ENCODE results near the gene MTUS2. TPM values are rescaled to one million over a fixed set of nuclear protein-coding genes. Genes with fewer than 3 reads are reported as not detected.

The MTUS2 gene
- total and polyA plus RNA-seq, 2 donors from 2014 or later, result 0.06 to 0.22 TPM

DNA sequence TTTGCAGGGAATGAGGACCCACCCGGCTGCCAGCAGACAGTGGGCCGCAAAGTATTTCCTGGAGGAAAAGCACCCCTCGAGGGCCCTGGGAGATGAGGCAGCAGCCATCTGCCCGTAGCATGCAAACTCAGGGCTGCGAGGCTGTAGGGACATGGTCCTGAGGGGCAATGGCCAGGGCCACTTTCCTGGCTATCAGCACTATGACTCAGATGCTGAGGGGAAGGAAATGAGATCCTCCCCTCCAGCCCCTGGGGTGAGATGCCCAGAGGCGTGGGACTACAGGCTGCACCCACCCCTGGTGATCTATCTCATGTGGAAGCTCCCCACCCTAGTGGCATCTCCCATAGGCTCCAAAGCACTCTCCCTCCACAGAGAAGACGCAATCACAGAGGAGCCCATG, 695.2 kb downstream of the MTUS2 start:
- Histone ChIP-seq H3K9me3 (ENCODE audit: control insufficient read depth in 2 of 3, insufficient read depth in 1 of 3, low read length in 3 of 3) (no peaks in the 10 kb centered on the region), H3K27me3 (ENCODE audit: control insufficient read depth, insufficient read depth, low read length) (no peaks in the 10 kb centered on the region), H3K36me3 (ENCODE audit: control insufficient read depth in 2 of 3, insufficient read depth in 3 of 3, low read length in 3 of 3) (no peaks in the 10 kb centered on the region), H3K4me1 (ENCODE audit: control insufficient read depth in 2 of 3, insufficient read depth in 2 of 3, low read depth in 1 of 3, low read length in 3 of 3) (no peaks in the 10 kb centered on the region), H3K27ac (ENCODE audit: low read depth in 2 of 2, low read length in 2 of 2) (no peak overlapping the region), H3K4me3 (ENCODE audit: low read length in 3 of 3) (no peak overlapping the region), H3K9ac (ENCODE audit: low read length in 3 of 3) (no peak overlapping the region)
- intact Hi-C loops (cut with DNase I), result no loop called here
- TF ChIP-seq, protein P1, sequence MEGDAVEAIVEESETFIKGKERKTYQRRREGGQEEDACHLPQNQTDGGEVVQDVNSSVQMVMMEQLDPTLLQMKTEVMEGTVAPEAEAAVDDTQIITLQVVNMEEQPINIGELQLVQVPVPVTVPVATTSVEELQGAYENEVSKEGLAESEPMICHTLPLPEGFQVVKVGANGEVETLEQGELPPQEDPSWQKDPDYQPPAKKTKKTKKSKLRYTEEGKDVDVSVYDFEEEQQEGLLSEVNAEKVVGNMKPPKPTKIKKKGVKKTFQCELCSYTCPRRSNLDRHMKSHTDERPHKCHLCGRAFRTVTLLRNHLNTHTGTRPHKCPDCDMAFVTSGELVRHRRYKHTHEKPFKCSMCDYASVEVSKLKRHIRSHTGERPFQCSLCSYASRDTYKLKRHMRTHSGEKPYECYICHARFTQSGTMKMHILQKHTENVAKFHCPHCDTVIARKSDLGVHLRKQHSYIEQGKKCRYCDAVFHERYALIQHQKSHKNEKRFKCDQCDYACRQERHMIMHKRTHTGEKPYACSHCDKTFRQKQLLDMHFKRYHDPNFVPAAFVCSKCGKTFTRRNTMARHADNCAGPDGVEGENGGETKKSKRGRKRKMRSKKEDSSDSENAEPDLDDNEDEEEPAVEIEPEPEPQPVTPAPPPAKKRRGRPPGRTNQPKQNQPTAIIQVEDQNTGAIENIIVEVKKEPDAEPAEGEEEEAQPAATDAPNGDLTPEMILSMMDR (IDR thresholded peaks at IDR 0.05; ENCODE audit: borderline replicate concordance, extremely low read depth, insufficient read depth), result no peak
- FAIRE-seq (no peak), DNase-seq (no peak)

DNA sequence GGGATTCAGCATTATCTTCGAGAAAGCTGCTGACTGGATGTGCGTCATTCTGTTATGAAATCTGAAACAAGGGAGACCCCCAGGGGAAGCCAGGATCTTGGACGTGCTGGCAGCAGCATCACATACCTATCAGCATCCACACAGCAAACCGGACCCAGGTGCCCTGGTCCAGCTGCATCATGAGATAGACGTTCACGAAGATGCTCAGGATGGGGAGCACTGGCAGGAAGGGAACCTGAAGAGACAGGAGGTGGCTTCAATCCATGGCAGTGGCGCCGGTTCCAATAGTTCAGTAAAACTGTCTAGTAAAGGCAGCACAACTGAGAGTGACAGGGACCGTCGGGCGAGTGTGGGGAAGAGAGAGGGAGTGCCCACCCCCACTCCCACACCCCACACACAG, 695.9 kb downstream of the MTUS2 start:
- no peak for DNase-seq
- Histone ChIP-seq H3K36me3 (ENCODE audit: control insufficient read depth in 2 of 3, insufficient read depth in 3 of 3, low read length in 3 of 3) (no peaks in the 10 kb centered on the region), H3K27me3 (ENCODE audit: control insufficient read depth, insufficient read depth, low read length) (no peaks in the 10 kb centered on the region), H3K4me1 (ENCODE audit: control insufficient read depth in 2 of 3, insufficient read depth in 2 of 3, low read depth in 1 of 3, low read length in 3 of 3) (no peaks in the 10 kb centered on the region), H3K27ac (ENCODE audit: low read depth in 2 of 2, low read length in 2 of 2) (no peak overlapping the region), H3K9me3 (ENCODE audit: control insufficient read depth in 2 of 3, insufficient read depth in 1 of 3, low read length in 3 of 3) (no peaks in the 10 kb centered on the region), H3K9ac (ENCODE audit: low read length in 3 of 3) (no peak overlapping the region), H3K4me3 (ENCODE audit: low read length in 3 of 3) (no peak overlapping the region)
- intact Hi-C loops (cut with DNase I), result no loop called here
- FAIRE-seq, result no peak
- TF ChIP-seq, protein P1 (IDR thresholded peaks at IDR 0.05; ENCODE audit: borderline replicate concordance, extremely low read depth, insufficient read depth), result no peak

DNA sequence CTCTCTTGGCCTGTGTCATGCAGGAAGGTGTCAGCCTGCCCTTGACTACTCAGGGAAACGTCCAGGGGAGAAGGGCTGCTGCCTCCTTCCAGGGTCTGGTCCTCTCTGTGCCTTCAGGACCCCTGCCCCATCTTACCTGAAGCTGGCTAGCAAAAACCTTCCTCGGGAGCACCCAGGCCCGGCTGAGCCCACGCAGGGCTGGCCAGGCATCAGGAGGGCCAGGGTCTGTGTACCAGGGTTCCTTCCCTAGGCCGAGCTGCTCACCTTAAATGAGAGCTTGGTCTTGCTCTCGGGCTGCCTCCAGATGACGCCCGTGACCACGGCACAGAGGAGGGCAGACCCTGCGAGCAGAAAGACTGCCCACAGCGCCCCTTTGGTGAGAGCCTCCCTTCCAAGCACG, 696.7 kb downstream of the MTUS2 start:
- Histone ChIP-seq H3K4me1 (ENCODE audit: control insufficient read depth in 2 of 3, insufficient read depth in 2 of 3, low read depth in 1 of 3, low read length in 3 of 3) (no peaks in the 10 kb centered on the region), H3K4me3 (ENCODE audit: low read length in 3 of 3) (no peak overlapping the region), H3K9ac (ENCODE audit: low read length in 3 of 3) (no peak overlapping the region), H3K27me3 (ENCODE audit: control insufficient read depth, insufficient read depth, low read length) (no peaks in the 10 kb centered on the region), H3K9me3 (ENCODE audit: control insufficient read depth in 2 of 3, insufficient read depth in 1 of 3, low read length in 3 of 3) (no peaks in the 10 kb centered on the region), H3K36me3 (ENCODE audit: control insufficient read depth in 2 of 3, insufficient read depth in 3 of 3, low read length in 3 of 3) (no peaks in the 10 kb centered on the region), H3K27ac (ENCODE audit: low read depth in 2 of 2, low read length in 2 of 2) (no peak overlapping the region)
- intact Hi-C loops (cut with DNase I), result no loop called here
- DNase-seq, result no peak
- TF ChIP-seq, protein P1 (IDR thresholded peaks at IDR 0.05; ENCODE audit: borderline replicate concordance, extremely low read depth, insufficient read depth), result no peak
- no peak for FAIRE-seq

DNA sequence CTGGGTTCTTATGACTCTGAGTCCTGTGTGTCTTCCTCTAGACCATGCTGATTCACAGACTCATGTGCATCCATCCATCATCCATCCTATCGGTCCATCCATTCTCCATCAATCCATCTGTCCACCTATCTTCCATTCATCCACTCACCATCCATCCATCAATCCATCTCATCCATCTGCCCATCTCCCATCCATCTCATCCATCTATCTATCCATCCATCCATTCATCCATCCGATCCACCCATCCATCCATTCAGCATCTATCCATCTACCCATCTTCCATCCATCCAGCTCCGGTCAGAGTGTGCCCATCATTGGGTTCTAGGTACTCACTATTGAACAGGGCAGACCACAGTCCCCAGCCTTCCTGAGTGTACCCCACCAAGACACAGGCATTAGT, 699.8 kb downstream of the MTUS2 start:
- FAIRE-seq (no peak), DNase-seq (no peak)
- Histone ChIP-seq H3K36me3 (ENCODE audit: control insufficient read depth in 2 of 3, insufficient read depth in 3 of 3, low read length in 3 of 3) (no peaks in the 10 kb centered on the region), H3K9me3 (ENCODE audit: control insufficient read depth in 2 of 3, insufficient read depth in 1 of 3, low read length in 3 of 3) (no peaks in the 10 kb centered on the region), H3K27me3 (ENCODE audit: control insufficient read depth, insufficient read depth, low read length) (no peaks in the 10 kb centered on the region), H3K4me3 (ENCODE audit: low read length in 3 of 3) (no peak overlapping the region), H3K27ac (ENCODE audit: low read depth in 2 of 2, low read length in 2 of 2) (no peak overlapping the region), H3K4me1 (ENCODE audit: control insufficient read depth in 2 of 3, insufficient read depth in 2 of 3, low read depth in 1 of 3, low read length in 3 of 3) (no peaks in the 10 kb centered on the region), H3K9ac (ENCODE audit: low read length in 3 of 3) (no peak overlapping the region)
- intact Hi-C loops (cut with DNase I), result no loop called here
- TF ChIP-seq, protein P1 (IDR thresholded peaks at IDR 0.05; ENCODE audit: borderline replicate concordance, extremely low read depth, insufficient read depth), result no peak

Measured in kidney (tissue), 14 donors.